Lower leg skin (tissue), 3 donors: ENCODE measurements around the gene ESYT3.

Source experiments
- CTCF ChIP-seq, 3 donors: fragments of 450-650 bp; IDR thresholded peaks; one replicate each; pipeline ENCODE4 v1.5.1; 2016; ENCODE audit warnings: antibody characterized with exemption in 3 of 3, mild to moderate bottlenecking in 3 of 3, moderate library complexity in 2 of 3
- POLR2A ChIP-seq, 2 donors: fragments of 450-650 bp; IDR thresholded peaks; one replicate each; pipeline ENCODE4 v1.6.1; 2016 to 2017; ENCODE audit warnings: antibody characterized with exemption in 2 of 2, mild to moderate bottlenecking in 1 of 2, moderate library complexity in 1 of 2

GRCh38 chr3:138477120-138477519 lies 42.7 kb downstream of the ESYT3 start:
- TF ChIP-seq CTCF (IDR thresholded peaks at IDR 0.05) (no peak), POLR2A (IDR thresholded peaks at IDR 0.05) (no peak)
